ENCODE results near the gene SNX20.

DNA sequence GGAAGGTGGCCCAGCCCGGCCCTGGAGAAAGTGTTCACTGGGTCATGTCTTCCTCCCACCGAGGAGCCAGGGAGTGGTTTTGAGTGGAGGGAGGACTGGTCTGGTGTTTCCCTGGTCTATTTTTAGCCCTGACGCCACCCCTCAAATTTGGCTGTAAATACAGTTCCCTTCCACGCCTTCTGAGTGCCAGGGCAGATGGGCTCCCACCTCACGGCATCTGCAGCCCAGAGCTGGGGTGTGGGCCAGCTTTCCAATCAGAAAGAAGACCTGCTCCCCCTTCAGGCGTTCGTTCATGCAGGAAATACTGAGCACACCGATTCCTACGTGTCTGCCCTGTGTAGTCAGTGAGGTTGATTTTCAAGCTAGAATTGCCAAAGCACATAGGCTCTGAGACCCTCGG lies 53.7 kb downstream of the SNX20 start:
- TF ChIP-seq, protein P1, sequence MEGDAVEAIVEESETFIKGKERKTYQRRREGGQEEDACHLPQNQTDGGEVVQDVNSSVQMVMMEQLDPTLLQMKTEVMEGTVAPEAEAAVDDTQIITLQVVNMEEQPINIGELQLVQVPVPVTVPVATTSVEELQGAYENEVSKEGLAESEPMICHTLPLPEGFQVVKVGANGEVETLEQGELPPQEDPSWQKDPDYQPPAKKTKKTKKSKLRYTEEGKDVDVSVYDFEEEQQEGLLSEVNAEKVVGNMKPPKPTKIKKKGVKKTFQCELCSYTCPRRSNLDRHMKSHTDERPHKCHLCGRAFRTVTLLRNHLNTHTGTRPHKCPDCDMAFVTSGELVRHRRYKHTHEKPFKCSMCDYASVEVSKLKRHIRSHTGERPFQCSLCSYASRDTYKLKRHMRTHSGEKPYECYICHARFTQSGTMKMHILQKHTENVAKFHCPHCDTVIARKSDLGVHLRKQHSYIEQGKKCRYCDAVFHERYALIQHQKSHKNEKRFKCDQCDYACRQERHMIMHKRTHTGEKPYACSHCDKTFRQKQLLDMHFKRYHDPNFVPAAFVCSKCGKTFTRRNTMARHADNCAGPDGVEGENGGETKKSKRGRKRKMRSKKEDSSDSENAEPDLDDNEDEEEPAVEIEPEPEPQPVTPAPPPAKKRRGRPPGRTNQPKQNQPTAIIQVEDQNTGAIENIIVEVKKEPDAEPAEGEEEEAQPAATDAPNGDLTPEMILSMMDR (IDR thresholded peaks at IDR 0.05), result peak in 4 of 6 experiments; percentile 13 to 47 (median 40)
- TF ChIP-seq POLR2A (IDR thresholded peaks at IDR 0.05), result no peak
